GM10847 (cell line): ENCODE data around the gene VSX1.

ENCODE experiments used
- POLR2A ChIP-seq: IDR thresholded peaks from 2 replicates; pipeline ENCODE4 v1.6.1; 2011; ENCODE audit not compliant: insufficient read length; ENCODE audit errors: extremely low read depth

The VSX1 gene

GRCh38 chr20:25062841-25063240, 19.1 kb downstream of the VSX1 start:
- no peak for TF ChIP-seq POLR2A

- TF ChIP-seq POLR2A: no peak
These were observed 20.0 kb downstream of the VSX1 start for GRCh38 chr20:25061821-25062530.

- no peak for TF ChIP-seq POLR2A
These were observed 20.7 kb downstream of the VSX1 start for GRCh38 chr20:25061103-25061799.

GRCh38 chr20:25059866-25060465, 22.0 kb downstream of the VSX1 start:
- TF ChIP-seq POLR2A: no peak

- no peak for TF ChIP-seq POLR2A
These were observed 22.8 kb downstream of the VSX1 start for GRCh38 chr20:25058847-25059810.

- peak; percentile 52 for TF ChIP-seq POLR2A
These were observed 23.7 kb downstream of the VSX1 start, which contains the start of gene ACSS1 for GRCh38 chr20:25058051-25058846. Gene ACSS1, minus strand, starts transcription at chr20:25058139. Its CDS starts 37 bp downstream, at chr20:25058102.

GRCh38 chr20:25057234-25058050, 24.5 kb downstream of the VSX1 start:
- TF ChIP-seq POLR2A: no peak

- no peak for TF ChIP-seq POLR2A
These were observed 25.2 kb downstream of the VSX1 start for GRCh38 chr20:25056690-25057233.

- no peak for TF ChIP-seq POLR2A
These were observed 26.0 kb downstream of the VSX1 start for GRCh38 chr20:25055711-25056495.

GRCh38 chr20:25054995-25055629, 26.8 kb downstream of the VSX1 start:
- TF ChIP-seq POLR2A: no peak

GRCh38 chr20:25054096-25054820, 27.7 kb downstream of the VSX1 start:
- no peak for TF ChIP-seq POLR2A
